ENCODE data around the gene MME.

Gene MME

DNA sequence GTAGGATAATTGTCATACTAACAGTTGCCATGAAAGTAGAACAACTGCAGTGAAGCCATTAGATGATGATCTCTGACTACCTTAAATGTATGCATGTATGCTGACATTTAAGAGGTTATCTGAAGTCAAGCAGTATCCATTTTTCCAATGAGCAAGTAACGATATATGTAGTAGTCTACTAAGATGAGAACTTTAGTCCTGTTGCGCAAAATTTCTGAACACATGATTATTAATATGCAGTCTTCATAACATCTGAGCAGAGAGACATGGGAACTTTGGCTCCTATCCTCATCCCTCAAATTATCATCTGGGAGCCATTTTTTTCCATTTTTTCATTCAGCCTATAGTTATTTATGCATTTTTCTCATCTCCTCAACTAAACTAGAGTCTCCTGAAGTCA, 79.2 kb downstream of the MME start:
- no peaks in the 10 kb centered on the region for H3K36me3 ChIP-seq (ENCODE audit: control insufficient read depth, insufficient read depth, low read length)
- no peak for DNase-seq
- no peak overlapping the region for H3K27ac ChIP-seq (ENCODE audit: insufficient read depth, low read length, poor library complexity, severe bottlenecking)
- no peaks in the 10 kb centered on the region for H3K27me3 ChIP-seq (replicated peaks; ENCODE audit: control insufficient read depth, insufficient read depth, low read length, poor library complexity, severe bottlenecking)
- H3K9me3 ChIP-seq (ENCODE audit: control insufficient read depth, low read length), result no peaks in the 10 kb centered on the region
- H3K4me3 ChIP-seq (ENCODE audit: insufficient read depth, low read depth, low read length, poor library complexity, severe bottlenecking), result no peak overlapping the region
- H3K4me1 ChIP-seq (ENCODE audit: control insufficient read depth, insufficient read depth, low read length, poor library complexity, severe bottlenecking), result no peaks in the 10 kb centered on the region

DNA sequence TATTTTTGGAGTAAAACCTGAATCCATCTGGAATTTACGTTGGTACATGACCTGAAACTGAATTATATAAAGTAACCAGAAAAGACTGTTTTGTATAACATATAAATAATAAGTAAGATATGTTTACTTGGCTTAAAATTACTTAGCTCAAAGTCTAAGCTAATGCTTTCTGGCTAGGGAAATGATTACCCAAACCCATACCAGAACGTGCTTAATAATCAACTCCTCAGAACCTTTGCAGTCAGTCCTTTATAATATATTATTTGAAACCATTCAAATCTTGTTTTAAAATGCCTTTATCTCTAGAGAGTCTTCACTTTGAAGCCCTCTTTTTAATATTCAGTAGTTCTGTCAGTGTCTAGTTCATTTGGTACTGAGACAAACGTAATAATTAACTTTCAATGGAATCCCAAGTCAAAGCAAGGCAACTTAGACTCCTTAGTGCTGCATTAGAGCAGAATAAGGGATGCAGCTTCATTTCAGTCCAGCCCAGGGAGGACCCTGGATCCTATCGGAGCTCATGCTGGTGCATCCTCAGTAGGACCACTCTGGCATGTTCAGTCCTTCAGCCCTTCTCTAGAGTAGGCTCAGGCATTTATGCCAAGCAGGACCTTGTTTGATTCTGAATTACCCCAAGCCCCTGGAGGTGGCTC, 81.6 kb downstream of the MME start:
- no peaks in the 10 kb centered on the region for H3K27me3 ChIP-seq (replicated peaks; ENCODE audit: control insufficient read depth, insufficient read depth, low read length, poor library complexity, severe bottlenecking)
- H3K4me3 ChIP-seq (ENCODE audit: insufficient read depth, low read depth, low read length, poor library complexity, severe bottlenecking), result no peak overlapping the region
- no peak overlapping the region for H3K27ac ChIP-seq (ENCODE audit: insufficient read depth, low read length, poor library complexity, severe bottlenecking)
- DNase-seq, result no peak
- H3K9me3 ChIP-seq (ENCODE audit: control insufficient read depth, low read length), result no peaks in the 10 kb centered on the region
- no peaks in the 10 kb centered on the region for H3K36me3 ChIP-seq (ENCODE audit: control insufficient read depth, insufficient read depth, low read length)
- H3K4me1 ChIP-seq (ENCODE audit: control insufficient read depth, insufficient read depth, low read length, poor library complexity, severe bottlenecking), result no peaks in the 10 kb centered on the region

DNA sequence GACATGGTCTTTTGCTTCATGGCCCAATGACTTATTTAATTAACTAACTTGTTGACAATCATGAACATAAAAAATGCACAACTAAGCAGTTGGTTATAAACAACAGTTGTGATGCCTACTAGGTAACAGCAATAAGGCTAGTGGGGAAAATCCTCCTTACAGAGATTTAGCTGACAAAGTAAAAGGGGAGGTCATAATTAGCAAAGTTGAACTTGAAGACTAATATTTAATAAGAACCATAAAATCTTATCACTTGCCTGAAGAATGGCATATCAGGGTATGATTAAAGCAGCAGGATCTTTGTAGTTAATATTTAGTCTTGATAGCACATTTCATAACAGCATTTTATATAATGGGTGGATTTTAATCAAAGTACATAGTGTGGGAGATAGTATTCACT, 84.2 kb downstream of the MME start:
- Histone ChIP-seq H3K4me3 (ENCODE audit: insufficient read depth, low read depth, low read length, poor library complexity, severe bottlenecking) (no peak overlapping the region), H3K27ac (ENCODE audit: insufficient read depth, low read length, poor library complexity, severe bottlenecking) (no peak overlapping the region), H3K27me3 (replicated peaks; ENCODE audit: control insufficient read depth, insufficient read depth, low read length, poor library complexity, severe bottlenecking) (no peaks in the 10 kb centered on the region), H3K9me3 (ENCODE audit: control insufficient read depth, low read length) (no peaks in the 10 kb centered on the region), H3K36me3 (ENCODE audit: control insufficient read depth, insufficient read depth, low read length) (no peaks in the 10 kb centered on the region), H3K4me1 (ENCODE audit: control insufficient read depth, insufficient read depth, low read length, poor library complexity, severe bottlenecking) (no peaks in the 10 kb centered on the region)
- DNase-seq, result no peak

DNA sequence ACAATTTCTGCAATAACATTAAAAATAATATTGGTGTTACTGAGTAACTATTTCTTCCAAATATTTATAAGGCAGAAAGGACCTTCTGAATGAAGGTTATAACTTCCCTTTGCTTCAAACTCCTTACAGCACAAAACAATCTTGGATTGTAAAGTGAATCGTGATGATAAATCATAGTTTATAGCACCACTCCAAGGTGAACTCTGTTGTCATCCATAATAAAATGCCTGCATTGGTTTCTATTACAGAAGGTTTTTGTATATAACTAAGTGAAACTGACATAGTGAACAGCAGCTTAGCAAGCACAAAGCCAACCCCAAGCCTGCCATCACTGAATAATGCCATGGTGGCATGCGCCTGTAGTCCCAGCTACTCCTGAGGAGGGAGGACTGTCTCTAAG, 86.3 kb downstream of the MME start:
- H3K9me3 ChIP-seq (ENCODE audit: control insufficient read depth, low read length), result no peaks in the 10 kb centered on the region
- DNase-seq, result no peak
- H3K4me3 ChIP-seq (ENCODE audit: insufficient read depth, low read depth, low read length, poor library complexity, severe bottlenecking), result no peak overlapping the region
- H3K27me3 ChIP-seq (replicated peaks; ENCODE audit: control insufficient read depth, insufficient read depth, low read length, poor library complexity, severe bottlenecking), result no peaks in the 10 kb centered on the region
- H3K27ac ChIP-seq (ENCODE audit: insufficient read depth, low read length, poor library complexity, severe bottlenecking), result no peak overlapping the region
- H3K36me3 ChIP-seq (ENCODE audit: control insufficient read depth, insufficient read depth, low read length), result no peaks in the 10 kb centered on the region
- no peaks in the 10 kb centered on the region for H3K4me1 ChIP-seq (ENCODE audit: control insufficient read depth, insufficient read depth, low read length, poor library complexity, severe bottlenecking)

DNA sequence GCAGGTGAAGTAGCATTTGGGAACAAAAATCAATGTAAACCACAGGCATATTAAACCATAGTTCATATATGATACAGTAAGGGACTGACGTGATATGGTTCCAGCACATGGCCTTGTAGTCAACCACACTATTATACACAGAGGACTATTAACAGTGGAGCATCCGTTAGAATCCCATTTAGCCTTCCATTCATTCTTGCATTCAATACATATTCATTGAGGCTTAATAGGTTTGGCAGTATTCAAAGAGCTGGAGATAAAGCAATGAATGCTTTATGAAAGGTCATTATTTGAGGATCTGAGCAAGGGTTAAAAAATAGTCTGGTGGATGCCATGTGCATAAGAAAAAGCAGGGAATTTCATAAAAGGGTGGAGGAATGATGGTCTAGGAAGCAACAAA, 89.1 kb downstream of the MME start:
- Histone ChIP-seq H3K4me3 (ENCODE audit: insufficient read depth, low read depth, low read length, poor library complexity, severe bottlenecking) (no peak overlapping the region), H3K36me3 (ENCODE audit: control insufficient read depth, insufficient read depth, low read length) (no peaks in the 10 kb centered on the region), H3K27me3 (replicated peaks; ENCODE audit: control insufficient read depth, insufficient read depth, low read length, poor library complexity, severe bottlenecking) (no peaks in the 10 kb centered on the region), H3K9me3 (ENCODE audit: control insufficient read depth, low read length) (no peaks in the 10 kb centered on the region), H3K27ac (ENCODE audit: insufficient read depth, low read length, poor library complexity, severe bottlenecking) (no peak overlapping the region), H3K4me1 (ENCODE audit: control insufficient read depth, insufficient read depth, low read length, poor library complexity, severe bottlenecking) (no peaks in the 10 kb centered on the region)
- no peak for DNase-seq

DNA sequence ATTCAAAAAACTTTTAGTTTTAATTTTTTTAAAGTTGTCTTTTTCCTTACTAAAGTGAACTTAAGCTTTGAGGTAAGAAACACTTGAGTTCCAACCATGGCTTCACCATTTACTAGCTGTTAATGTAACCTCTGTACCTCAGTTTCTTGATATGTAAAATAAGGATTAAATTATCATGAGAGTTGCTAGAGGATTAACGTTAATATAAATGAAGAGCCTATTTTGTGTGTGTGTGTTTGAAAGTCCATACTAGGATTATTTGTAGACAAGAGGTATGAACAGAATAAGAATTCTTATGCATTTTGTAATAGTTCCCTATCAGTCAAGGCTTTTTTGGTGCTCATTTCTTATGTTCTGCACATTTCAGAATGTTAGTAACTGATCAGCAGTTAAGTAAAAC, 93.7 kb downstream of the MME start:
- Histone ChIP-seq H3K36me3 (ENCODE audit: control insufficient read depth, insufficient read depth, low read length) (no peaks in the 10 kb centered on the region), H3K4me1 (ENCODE audit: control insufficient read depth, insufficient read depth, low read length, poor library complexity, severe bottlenecking) (no peaks in the 10 kb centered on the region), H3K4me3 (ENCODE audit: insufficient read depth, low read depth, low read length, poor library complexity, severe bottlenecking) (no peak overlapping the region), H3K27ac (ENCODE audit: insufficient read depth, low read length, poor library complexity, severe bottlenecking) (no peak overlapping the region), H3K27me3 (replicated peaks; ENCODE audit: control insufficient read depth, insufficient read depth, low read length, poor library complexity, severe bottlenecking) (no peaks in the 10 kb centered on the region), H3K9me3 (ENCODE audit: control insufficient read depth, low read length) (no peaks in the 10 kb centered on the region)
- no peak for DNase-seq

DNA sequence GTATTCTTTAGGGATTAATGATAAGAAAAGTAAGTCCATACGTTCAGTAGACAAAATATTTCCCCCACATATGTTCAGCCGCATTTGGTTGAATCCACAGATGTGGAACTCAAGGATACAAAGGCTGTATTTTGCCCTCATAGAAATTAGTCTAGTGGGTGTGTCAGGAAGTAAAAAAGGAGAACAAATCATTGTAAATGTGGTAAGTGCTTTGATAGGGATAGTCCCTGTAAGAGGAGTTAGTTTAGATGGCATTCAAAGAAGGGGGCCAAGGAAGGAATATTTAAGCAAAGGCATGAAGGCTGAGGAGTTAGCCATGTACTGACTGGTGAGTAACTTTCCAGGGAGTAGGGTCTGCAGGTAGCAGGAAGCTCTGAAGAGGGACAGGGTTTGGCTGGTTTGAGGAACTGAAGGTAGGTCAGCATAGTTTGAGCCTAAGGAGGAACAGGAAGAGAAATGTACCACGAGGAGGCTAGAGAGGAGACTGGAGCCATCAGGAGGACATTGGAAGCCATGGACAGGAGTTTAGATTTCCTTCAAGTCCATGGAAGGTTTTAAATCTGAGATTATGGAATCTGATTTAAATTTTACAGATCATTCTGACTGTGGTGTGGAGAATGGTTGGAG, 98.8 kb downstream of the MME start:
- H3K27me3 ChIP-seq (replicated peaks; ENCODE audit: control insufficient read depth, insufficient read depth, low read length, poor library complexity, severe bottlenecking), result no peaks in the 10 kb centered on the region
- H3K4me3 ChIP-seq (ENCODE audit: insufficient read depth, low read depth, low read length, poor library complexity, severe bottlenecking), result no peak overlapping the region
- H3K27ac ChIP-seq (ENCODE audit: insufficient read depth, low read length, poor library complexity, severe bottlenecking), result no peak overlapping the region
- H3K36me3 ChIP-seq (ENCODE audit: control insufficient read depth, insufficient read depth, low read length), result no peaks in the 10 kb centered on the region
- H3K9me3 ChIP-seq (ENCODE audit: control insufficient read depth, low read length), result no peaks in the 10 kb centered on the region
- H3K4me1 ChIP-seq (ENCODE audit: control insufficient read depth, insufficient read depth, low read length, poor library complexity, severe bottlenecking), result no peaks in the 10 kb centered on the region
- DNase-seq, result no peak

DNA sequence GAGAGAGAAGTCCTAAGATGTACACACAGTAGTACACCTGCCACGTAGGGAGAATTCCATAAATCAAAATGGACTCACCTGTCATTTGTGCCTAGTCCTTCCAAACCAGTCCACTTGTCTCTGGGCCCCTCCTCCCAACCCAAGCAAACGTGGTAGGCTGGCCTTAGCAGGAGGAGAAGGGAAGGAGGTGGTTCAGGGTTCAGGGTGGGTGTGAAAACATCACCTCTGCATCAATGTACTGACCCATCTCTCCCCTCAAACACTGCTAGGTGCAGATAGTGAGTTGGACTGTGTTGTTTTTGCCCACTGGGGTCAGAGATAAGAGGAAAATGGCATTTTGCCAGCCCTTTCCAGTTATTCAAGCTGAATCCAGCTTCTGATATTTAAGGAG, 99.3 kb downstream of the MME start:
- no peaks in the 10 kb centered on the region for H3K9me3 ChIP-seq (ENCODE audit: control insufficient read depth, low read length)
- H3K4me3 ChIP-seq (ENCODE audit: insufficient read depth, low read depth, low read length, poor library complexity, severe bottlenecking), result no peak overlapping the region
- H3K27me3 ChIP-seq (replicated peaks; ENCODE audit: control insufficient read depth, insufficient read depth, low read length, poor library complexity, severe bottlenecking), result no peaks in the 10 kb centered on the region
- H3K36me3 ChIP-seq (ENCODE audit: control insufficient read depth, insufficient read depth, low read length), result no peaks in the 10 kb centered on the region
- H3K27ac ChIP-seq (ENCODE audit: insufficient read depth, low read length, poor library complexity, severe bottlenecking), result no peak overlapping the region
- H3K4me1 ChIP-seq (ENCODE audit: control insufficient read depth, insufficient read depth, low read length, poor library complexity, severe bottlenecking), result no peaks in the 10 kb centered on the region
- DNase-seq, result no peak

DNA sequence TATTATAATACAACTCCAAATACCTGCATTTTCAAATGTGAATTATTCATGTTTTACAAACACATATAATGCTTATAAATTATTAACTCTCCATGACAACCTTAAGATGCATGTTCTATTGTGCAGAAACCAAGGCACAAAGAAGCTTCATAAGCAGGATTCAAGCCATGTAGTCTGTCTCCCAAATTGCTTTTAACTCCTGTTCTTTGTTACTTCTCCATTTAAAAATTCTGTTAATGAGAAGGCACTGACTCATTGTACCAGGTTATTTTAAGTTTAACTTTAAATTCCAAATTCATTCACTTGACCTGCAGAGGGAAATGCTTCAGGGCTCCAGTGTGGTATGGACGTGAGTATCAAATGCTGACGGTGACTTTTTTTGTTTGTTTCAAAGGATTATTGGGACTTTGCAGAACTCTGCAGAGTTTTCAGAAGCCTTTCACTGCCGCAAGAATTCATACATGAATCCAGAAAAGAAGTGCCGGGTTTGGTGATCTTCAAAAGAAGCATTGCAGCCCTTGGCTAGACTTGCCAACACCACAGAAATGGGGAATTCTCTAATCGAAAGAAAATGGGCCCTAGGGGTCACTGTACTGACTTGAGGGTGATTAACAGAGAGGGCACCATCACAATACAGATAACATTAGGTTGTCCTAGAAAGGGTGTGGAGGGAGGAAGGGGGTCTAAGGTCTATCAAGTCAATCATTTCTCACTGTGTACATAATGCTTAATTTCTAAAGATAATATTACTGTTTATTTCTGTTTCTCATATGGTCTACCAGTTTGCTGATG, 100.0 kb downstream of the MME start:
- Histone ChIP-seq H3K27ac (ENCODE audit: insufficient read depth, low read length, poor library complexity, severe bottlenecking) (no peak overlapping the region), H3K4me1 (ENCODE audit: control insufficient read depth, insufficient read depth, low read length, poor library complexity, severe bottlenecking) (no peaks in the 10 kb centered on the region), H3K36me3 (ENCODE audit: control insufficient read depth, insufficient read depth, low read length) (no peaks in the 10 kb centered on the region), H3K9me3 (ENCODE audit: control insufficient read depth, low read length) (no peaks in the 10 kb centered on the region), H3K4me3 (ENCODE audit: insufficient read depth, low read depth, low read length, poor library complexity, severe bottlenecking) (no peak overlapping the region), H3K27me3 (replicated peaks; ENCODE audit: control insufficient read depth, insufficient read depth, low read length, poor library complexity, severe bottlenecking) (no peaks in the 10 kb centered on the region)
- DNase-seq, result no peak

DNA sequence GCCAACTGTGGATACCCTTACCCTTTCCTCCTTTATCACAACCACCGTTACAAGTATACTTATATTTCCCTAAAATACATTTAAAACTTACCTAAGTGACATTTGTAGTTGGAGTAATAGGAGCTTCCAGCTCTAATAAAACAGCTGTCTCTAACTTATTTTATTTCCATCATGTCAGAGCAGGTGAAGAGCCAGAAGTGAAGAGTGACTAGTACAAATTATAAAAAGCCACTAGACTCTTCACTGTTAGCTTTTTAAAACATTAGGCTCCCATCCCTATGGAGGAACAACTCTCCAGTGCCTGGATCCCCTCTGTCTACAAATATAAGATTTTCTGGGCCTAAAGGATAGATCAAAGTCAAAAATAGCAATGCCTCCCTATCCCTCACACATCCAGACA, 102.3 kb downstream of the MME start:
- no peaks in the 10 kb centered on the region for H3K27me3 ChIP-seq (replicated peaks; ENCODE audit: control insufficient read depth, insufficient read depth, low read length, poor library complexity, severe bottlenecking)
- H3K4me1 ChIP-seq (ENCODE audit: control insufficient read depth, insufficient read depth, low read length, poor library complexity, severe bottlenecking), result no peaks in the 10 kb centered on the region
- H3K4me3 ChIP-seq (ENCODE audit: insufficient read depth, low read depth, low read length, poor library complexity, severe bottlenecking), result no peak overlapping the region
- no peak overlapping the region for H3K27ac ChIP-seq (ENCODE audit: insufficient read depth, low read length, poor library complexity, severe bottlenecking)
- H3K9me3 ChIP-seq (ENCODE audit: control insufficient read depth, low read length), result no peaks in the 10 kb centered on the region
- no peaks in the 10 kb centered on the region for H3K36me3 ChIP-seq (ENCODE audit: control insufficient read depth, insufficient read depth, low read length)
- no peak for DNase-seq

Data from effector memory CD4-positive, alpha-beta T cell (primary cell).